ENCODE results near the gene GOLGA8Q. TPM values are rescaled to one million over a fixed set of nuclear protein-coding genes. Genes with fewer than 3 reads are reported as not detected.
"Not testable (repeated sequence)": the region's sequence is repeated elsewhere in the genome, so short reads cannot be mapped to it uniquely, and the experiment has no call there.

Gene GOLGA8Q, protein sequence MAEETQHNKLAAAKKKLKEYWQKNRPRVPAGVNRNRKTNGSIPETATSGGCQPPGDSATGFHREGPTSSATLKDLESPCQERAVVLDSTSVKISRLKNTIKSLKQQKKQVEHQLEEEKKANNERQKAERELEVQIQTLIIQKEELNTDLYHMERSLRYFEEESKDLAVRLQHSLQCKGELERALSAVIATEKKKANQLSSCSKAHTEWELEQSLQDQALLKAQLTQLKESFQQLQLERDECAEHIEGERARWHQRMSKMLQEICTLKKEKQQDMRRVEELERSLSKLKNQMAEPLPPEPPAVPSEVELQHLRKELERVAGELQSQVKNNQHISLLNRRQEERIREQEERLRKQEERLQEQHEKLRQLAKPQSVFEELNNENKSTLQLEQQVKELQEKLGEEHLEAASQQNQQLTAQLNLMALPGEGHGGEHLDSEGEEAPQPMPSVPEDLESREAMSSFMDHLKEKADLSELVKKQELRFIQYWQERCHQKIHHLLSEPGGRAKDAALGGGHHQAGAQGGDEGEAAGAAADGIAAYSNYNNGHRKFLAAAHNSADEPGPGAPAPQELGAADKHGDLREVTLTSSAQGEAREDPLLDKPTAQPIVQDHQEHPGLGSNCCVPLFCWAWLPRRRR
- 2.0 TPM for polyA plus RNA-seq (ENCODE audit: insufficient read length)

DNA sequence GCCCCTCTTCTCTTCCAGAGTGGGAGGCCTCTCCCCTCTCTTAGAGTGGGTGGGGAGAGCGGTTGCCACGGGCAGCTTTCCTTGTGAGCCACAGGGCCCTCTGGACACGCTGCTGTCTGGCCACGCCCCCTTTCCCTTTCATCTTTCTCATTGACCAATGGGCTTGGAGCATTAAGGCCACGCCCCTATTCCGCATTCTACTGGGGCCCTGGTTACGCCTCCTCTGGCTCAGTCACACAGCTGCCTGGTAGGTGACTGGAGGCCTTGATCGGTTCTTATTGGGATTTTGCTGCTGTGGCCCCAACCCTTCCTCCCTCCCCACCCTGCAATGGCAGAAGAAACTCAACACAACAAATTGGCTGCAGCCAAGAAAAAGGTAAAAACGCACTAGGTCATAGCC, at the start of gene GOLGA8Q:
Gene GOLGA8Q, plus strand, starts transcription at position 301 of the 400 bp plus-strand sequence. Its CDS starts 28 bp downstream, at position 329.
- DNase-seq (ENCODE audit: low read depth): not testable (repeated sequence)

DNA sequence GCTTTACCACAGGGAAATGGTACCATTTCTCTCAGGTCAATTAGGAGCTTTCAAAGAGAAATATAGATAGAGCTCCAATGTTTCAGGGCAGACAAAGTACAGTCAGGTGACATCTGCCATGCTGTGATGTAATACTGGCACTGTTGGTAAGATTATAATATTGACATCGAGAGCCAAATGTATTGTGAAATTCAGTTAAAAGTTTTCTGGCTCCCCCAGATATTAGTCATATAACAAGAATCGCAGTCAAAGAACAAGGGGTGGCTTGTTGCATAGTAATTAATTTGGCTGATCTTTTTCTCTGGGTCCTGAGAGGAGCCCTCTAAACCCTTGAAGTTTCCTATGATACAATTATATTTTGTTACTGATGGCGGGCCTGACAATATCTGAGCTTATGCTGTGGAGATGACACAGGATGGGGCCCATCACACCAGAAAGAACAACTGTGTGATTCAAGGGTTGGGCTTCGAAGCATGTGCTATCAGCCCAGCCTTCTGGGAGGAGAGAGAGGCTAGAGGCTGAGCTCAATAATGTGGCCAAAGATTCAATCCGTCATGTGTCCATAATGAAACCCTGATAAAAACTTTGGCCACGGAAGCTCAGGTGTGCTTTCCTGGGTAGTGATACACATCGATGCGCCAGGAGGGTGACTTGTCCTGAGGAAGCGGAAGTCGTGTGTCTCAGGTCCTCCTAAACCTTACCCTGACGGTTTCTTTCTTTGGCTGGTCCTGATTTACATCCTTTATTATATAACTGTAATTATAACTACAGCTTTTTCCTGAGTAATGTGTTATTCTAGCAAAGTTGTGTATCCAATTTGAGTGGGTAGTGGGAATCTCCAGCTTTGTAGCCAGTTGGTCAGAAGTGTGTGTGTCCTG, 48.7 kb upstream of the GOLGA8Q start:
- not testable (repeated sequence) for DNase-seq (ENCODE audit: low read depth)

DNA sequence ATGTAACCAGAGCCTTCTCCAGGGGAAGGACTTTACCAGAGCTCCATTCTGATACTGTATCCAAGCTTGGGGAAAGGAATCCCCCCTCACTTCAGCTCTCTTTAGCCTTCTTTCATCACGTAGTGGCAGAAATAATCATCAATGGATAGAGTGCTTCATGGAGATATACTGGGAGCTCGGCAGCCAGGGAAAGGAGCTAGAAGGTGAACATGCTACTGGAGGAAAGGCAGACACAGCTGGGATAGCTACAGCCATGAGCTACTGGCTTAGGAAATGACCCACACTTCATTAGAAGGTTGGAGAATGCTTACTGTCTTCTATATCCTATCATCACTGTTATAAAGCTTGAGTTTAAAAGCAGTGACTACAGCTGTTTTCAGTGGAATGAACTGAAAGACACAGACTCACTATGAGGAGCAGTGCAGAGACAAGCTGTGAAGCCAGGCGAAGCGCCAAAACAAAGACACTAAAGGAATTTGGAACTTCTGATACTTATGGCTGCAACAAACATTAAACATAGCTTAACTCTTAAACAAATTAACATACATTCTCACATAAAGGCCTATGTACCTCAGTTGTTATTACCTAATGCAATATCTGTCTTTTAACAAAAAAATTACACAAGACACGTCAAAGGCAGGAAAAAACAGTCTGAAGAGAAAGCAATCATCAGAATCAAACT, 47.5 kb upstream of the GOLGA8Q start:
- DNase-seq (ENCODE audit: low read depth): not testable (repeated sequence)

DNA sequence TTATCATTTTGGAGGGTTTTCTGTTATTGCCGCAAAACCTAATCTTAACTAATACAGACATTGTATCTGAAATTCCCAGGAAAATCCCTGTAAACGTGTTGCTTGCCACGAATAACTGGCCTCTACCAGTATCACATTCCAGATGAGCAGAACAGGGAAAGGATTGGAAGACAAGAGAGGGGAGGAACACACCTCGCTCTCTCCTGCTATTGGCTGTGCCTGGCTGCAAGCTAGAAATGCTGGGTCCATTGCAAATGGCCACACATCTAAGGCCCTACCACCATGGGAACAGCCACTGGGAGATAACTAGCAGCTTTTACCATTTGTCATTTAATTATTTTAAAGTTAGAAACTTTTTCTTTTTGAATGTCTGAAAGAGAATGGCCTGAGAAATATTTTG, 37.3 kb upstream of the GOLGA8Q start:
- DNase-seq (ENCODE audit: low read depth): not testable (repeated sequence)

DNA sequence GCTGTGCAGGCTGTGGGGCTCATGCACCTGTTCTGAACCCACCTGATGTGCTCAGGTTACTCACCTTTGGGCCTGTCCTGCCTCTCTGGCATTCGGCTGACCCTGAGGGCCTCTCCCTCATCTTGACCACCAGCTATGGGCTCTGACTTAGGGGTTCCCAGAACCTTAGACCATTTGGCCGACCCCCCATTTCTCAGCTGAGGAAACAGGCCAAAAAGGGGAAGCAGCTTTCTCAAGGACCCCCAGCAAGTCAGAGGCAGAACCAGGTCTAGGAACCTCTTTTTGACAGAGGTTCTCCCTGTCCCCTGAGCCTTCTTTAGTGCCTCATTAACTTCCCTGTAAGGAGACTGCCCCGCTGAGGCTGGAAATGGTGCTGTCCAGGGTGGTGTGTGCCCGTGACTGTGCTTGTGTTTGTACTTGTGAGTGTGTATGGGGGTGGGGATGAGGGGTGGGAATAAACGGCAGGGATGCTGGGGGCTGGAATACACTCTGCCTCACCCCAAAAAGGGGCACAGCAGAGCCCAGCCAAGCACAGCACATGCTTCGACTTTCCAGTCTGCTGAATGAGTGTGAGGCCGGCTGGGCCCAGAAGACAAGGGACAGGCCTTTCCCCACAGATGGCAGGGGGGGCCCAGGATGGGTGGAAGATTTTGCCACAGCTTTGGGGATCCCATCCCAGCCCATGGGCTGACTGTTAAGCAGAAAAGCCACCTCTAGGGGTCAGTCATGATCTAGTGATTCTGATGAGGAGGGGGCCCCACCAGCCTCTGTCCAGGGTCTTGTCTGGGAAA, 28.2 kb upstream of the GOLGA8Q start:
- not testable (repeated sequence) for DNase-seq (ENCODE audit: low read depth)

DNA sequence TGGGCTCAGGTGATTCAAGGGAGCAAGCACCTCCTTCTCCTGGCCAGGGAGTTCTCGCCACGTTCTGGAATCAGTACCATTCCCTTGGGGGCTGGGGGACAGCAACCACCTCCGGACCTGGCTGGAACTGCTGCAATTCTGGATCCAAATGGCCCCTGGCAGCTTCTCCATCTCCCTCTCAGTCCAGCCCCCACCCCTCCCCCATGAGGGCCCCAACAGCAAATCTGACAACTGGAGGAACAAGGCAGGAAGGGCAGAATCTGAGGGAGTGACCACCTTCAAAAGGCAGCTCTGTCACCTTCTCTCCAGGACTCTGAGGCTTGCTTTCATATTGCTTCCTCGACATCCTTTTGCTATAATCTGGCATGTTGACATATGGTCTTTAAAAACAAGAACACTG, 25.9 kb upstream of the GOLGA8Q start:
- DNase-seq (ENCODE audit: low read depth): not testable (repeated sequence)

DNA sequence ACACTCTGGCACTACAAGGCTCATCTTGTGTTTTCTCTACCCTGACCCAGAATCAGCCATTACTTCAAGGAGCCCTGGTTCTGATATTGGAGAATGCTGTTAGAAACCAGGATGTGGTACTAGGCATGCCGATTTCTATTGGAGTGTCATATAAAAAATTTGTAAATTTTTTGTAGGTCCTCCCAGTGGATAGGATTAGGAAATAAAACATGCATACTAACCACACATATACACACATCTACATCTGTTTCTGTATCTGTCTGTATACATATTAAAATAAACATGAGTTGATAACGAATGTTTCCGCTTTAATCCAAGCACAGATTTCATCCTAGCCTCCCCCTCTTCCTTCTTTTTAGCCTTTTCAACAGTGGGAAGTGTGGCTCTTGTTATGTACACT, 22.8 kb upstream of the GOLGA8Q start:
- not testable (repeated sequence) for DNase-seq (ENCODE audit: low read depth)

DNA sequence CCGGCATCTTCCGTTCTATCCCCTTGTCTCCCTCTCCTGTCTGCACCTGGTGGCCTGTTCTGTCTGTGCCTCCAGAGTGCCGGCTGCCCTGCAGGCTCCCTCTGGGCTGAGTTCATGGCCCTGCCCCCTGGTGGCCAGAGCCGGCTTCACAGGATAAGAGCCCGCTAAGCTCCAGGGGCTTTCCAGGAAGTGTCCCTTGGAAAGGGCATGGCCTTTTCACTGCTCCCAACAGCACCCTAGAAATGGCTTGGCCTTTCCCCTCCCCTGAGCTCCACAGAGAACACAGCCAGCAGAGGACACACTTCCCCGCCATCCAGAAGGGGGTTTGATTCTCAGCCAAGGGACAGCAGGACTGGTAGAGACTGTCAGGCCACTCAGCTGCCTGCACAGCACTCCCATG, 15.1 kb downstream of the GOLGA8Q start:
- DNase-seq (ENCODE audit: low read depth): not testable (repeated sequence)

DNA sequence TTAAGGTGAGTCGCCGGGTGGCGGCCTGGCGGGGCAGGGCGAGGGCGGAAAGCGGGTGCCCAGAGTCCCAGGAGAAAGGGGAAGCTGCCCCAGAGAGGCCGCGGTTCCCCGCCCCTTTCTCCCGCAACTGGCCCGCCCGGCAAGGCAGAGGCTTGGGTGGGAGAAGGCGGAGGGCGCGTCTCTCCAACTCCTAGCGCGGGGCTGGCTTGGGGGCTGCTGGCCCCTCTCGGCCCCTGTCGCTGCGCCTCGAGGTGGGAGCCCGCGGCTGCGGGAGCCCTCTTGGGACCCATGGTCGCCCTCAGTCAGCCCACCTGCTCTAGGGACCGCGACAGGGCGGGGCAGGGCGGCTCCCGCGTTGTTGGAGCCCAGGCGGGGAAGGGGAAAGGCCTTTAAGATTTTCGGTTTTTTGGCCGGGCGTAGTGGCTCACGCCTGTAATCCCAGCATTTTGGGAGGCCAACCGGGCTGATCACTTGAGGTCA, 21.2 kb downstream of the GOLGA8Q start:
- DNase-seq (ENCODE audit: low read depth): not testable (repeated sequence)

DNA sequence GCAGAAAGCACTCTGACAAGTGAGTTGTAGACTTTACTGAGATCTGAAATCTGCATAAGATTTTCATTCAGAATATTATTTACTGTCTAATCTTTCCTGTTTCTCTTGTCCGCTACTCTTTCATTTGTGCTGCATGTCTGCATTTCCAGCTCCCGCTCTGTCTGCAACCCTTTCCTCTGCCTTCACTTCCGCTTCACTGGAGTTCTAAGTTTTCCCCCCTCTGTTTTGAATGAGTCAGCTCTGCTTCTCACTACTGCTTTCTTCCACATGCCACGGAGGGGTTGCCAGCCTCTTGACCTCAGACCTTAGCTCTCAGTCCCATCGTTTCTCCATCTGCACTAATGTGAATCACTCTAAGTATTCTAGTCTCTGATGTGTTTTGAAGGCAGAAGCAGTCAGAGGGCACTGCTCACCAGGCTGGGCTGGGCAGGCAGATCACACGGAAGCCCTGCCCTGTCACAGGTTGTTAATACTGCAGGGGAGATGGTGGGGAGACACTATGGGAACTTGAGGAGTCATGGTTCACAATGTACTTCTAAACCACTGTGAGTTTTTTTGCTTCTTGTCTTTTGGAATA, 27.6 kb downstream of the GOLGA8Q start:
- DNase-seq (ENCODE audit: low read depth): not testable (repeated sequence)

DNA sequence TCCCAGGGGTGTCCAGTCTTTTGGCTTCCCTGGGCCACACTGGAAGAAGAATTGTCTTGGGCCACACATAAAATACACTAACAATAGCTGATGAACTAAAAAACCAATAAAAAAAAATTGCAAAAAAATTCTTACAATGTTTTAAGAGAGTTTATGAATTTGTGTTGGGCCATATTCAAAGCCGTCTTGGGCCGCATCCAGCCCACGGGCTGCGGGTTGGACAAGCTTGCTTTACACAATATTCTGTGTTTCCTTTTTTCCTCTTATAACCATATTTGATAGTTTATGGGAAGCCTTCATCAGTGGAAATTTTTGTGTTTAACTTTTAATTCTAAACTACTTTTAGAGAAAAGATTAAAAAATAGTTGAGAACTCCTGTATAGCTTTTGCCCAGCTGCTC, 28.9 kb downstream of the GOLGA8Q start:
- DNase-seq (ENCODE audit: low read depth): not testable (repeated sequence)

DNA sequence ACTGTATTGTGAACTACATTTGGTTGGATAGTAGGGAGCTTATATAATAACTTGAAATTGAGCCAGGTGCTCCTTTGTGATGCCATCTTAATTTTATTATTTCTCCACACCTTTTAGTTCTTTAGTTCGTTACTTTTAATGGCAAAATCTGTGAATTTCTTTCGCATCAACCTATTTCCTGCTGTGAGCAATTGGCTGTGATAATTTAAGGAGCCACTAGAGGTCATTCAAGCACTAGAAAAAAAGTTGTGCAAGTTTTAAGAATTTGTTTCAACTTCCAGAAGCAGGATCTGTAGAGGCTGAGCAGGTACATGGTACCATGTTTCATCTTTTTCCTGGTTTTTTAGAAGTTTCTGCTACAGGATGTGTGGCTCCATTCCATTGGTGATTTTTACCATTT, 47.1 kb downstream of the GOLGA8Q start:
- DNase-seq (ENCODE audit: low read depth): not testable (repeated sequence)

DNA sequence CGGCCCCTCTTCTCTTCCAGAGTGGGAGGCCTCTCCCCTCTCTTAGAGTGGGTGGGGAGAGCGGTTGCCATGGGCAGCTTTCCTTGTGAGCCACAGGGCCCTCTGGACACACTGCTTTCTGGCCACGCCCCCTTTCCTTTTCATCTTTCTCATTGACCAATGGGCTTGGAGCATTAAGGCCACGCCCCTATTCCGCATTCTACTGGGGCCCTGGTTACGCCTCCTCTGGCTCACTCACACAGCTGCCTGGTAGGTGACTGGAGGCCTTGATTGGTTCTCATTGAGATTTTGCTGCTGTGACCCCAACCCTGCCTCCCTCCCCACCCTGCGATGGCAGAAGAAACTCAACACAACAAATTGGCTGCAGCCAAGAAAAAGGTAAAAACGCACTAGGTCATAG, 51.9 kb downstream of the GOLGA8Q start, which contains the start of gene GOLGA8H:
Gene GOLGA8H, plus strand, starts transcription at position 233 of the 400 bp plus-strand sequence. Its CDS starts 98 bp downstream, at position 331.
- not testable (repeated sequence) for DNase-seq (ENCODE audit: low read depth)

Other genes with a start within 250 kb of the GOLGA8Q start
- gene CHRFAM7A, start 158.5 kb upstream of the GOLGA8Q start, polyA plus RNA-seq (ENCODE audit: insufficient read length): 2.3 TPM
- 9.1 TPM for gene GOLGA8R, start 137.8 kb upstream of the GOLGA8Q start, polyA plus RNA-seq (ENCODE audit: insufficient read length)
- 0.81 TPM for gene GOLGA8H, start 52.0 kb downstream of the GOLGA8Q start, polyA plus RNA-seq (ENCODE audit: insufficient read length)

Measured in forelimb muscle (tissue), 1 donor.